Activated CD8-positive, alpha-beta memory T cell treated with anti-CD3 and anti-CD28 coated beads, Interleukin-2, amount 50 U/mL, for 24 hours (primary cell): ENCODE results near the gene MAPKBP1.
A peak's percentile ranks its signal among the peaks of the same experiment; 100 is the strongest.

Source experiments
- DNase-seq: peaks from one replicate; pipeline ENCODE4 v3.0.0-alpha.2; 2020; ENCODE audit errors: extremely low read depth

MAPKBP1 gene

DNA sequence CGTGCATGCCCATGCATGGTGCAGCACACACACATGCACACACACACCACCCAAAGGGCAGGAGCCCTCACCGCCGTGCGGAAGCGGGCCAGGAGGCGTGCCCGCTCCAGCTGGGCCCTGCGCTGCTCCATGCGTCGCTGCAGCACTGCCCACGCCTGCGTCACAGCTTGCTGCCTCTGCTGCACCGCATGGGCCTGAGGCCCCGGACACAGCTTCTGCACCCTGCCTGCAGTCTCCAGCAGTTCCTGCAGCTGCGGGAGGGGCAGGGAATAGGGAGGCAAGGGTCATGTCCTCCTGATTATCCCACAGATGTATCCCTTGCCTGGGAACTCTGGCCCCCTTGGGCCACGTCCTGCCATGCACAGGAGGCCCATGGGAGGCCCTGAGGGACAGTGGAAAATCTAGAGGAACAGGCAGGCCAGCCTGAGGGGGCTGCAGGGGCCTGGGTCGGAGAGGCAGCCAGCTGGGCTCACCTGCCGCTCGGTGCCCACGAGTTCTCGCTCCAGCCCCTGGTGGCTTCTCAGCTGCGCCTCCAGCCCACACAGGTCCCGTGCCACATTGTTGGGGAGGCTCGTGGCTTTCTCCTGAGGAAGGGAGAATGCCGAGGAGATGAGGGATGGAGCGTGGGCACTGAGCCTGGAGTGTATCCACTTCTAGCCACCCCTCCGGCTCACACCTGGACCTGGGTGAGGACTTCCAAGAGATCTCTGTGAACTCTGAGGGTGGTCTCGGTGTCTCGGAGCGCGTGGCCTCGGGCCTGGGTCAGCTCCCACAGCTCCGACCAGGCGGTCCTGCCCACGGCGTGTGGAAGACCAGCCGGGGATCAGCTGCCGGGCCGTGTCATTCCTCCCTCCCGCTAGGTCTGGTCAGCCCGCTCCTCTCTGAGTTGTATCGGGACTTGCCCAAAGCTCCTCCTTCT is 95.7 kb downstream of the MAPKBP1 start:
- no peak for DNase-seq

DNA sequence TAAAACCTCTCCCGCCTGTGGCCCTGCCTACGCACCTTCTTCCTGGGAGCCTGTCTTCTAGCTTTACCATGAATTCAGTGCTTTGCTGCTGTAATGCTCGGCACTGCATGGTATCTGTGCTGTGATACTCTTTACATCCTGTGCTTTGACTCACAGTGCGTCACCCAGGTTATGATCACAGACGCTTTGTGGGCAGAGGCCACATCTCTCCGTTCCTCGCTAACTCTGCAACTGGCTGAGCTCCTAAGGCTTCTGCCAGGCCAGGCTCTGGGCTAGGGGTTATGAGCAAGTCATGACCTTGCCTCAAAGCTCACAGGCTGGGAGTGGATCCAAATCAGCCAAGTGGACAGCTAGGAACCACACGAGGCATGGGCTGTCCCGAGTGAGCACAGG is 96.4 kb downstream of the MAPKBP1 start:
- peak; percentile 13 for DNase-seq

- DNase-seq: no peak
Observed at GRCh38 chr15:41871175-41871905, 97.1 kb downstream of the MAPKBP1 start.

DNA sequence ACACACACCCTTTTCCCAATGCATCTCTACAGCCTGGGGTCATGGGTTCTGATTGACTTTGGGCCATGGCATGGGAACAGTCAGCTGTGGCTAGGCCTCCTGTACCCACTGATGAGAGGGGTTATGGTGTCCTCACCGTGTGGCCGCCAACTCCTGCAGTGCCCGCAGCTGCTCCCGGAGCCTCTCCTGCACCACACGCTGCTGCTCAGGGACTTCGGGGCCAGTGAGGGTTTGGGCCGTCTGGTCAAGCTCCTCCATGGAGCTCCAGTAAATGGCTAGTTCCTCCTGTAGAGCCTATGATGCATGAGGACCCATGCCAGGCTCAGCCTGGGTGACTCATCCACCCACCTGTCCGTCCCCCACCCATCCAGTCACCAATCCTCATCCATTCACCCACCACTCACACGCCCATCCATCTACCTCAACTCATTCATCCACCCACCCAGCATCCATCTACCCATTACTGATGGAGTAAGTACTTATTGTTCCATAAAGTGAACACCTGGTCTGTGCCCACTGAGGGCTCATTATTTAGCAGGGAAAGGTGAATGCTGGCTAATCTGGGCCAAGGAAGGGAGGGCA is 98.0 kb downstream of the MAPKBP1 start:
- no peak for DNase-seq

GRCh38 chr15:41873711-41874110 is 99.4 kb downstream of the MAPKBP1 start:
- no peak for DNase-seq

- DNase-seq: no peak
Observed at GRCh38 chr15:41874736-41875135, 100.5 kb downstream of the MAPKBP1 start.

DNA sequence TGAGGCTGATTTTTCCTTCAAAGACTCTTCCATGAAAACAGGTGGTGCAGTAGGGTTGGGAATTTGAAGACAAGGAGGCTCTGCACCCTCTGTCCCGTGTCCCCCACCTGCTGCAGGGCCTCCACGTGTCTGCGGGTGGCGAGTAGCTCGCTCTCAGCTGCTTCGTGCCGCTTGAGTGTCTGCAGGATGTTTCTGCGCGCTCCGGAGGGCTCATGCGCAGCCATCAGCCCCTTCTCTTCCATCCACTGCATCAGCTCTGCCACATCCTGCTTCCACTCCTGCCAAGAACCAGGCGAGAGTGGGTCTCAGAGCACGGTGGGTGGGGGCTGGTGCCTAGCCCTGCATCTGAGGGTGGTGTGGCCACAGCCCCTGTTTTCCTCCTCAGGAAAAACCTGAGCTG is 101.7 kb downstream of the MAPKBP1 start:
- DNase-seq: no peak

GRCh38 chr15:41876689-41877088 is 102.4 kb downstream of the MAPKBP1 start:
- no peak for DNase-seq
